Right lobe of liver (tissue), 6 donors: ENCODE data around the gene NME9. TPM values are rescaled to one million over a fixed set of nuclear protein-coding genes. Genes with fewer than 3 reads are reported as not detected.

Experiments
- ATAC-seq, 4 donors: fragments of 200-7000 bp; cut with Tn5 transposase; one replicate each; pipeline ENCODE4 v1.9.1; 2020; ENCODE audit warnings: mild to moderate bottlenecking in 4 of 4, moderate library complexity in 4 of 4
- DNase-seq, 3 donors: peaks; one replicate each; pipeline ENCODE4 v3.0.0-alpha.2; 2020
- H3K27ac ChIP-seq, 3 donors: fragments of 200-600 bp; one replicate each; pipeline ENCODE4 v1.8.0; 2022
- H3K27me3 ChIP-seq, 2 donors: fragments of 200-600 bp; one replicate each; pipeline ENCODE4 v1.8.0; 2022
- H3K36me3 ChIP-seq, 4 donors: fragments of 200-600 bp; sonication (generic) in 1 of 4; one replicate each; pipeline versions ENCODE4 v1.5.1 to v1.8.0; 2017 to 2022; ENCODE audit warnings: control low read depth in 1 of 4
- H3K4me1 ChIP-seq, 4 donors: fragments of 200-600 bp; sonication (generic) in 1 of 4; one replicate each; pipeline versions ENCODE4 v1.5.1 to v1.8.0; 2017 to 2022; ENCODE audit warnings: control low read depth in 1 of 4
- H3K4me3 ChIP-seq, 3 donors: fragments of 200-600 bp; one replicate each; pipeline ENCODE4 v1.8.0; 2022
- H3K9me3 ChIP-seq, 4 donors: fragments of 200-600 bp; sonication (generic) in 1 of 4; one replicate each; pipeline versions ENCODE4 v1.5.1 to v1.8.0; 2017 to 2022; ENCODE audit warnings: control low read depth in 1 of 4
- POLR2A ChIP-seq: fragments of 450-650 bp; IDR thresholded peaks from one replicate; pipeline ENCODE4 v1.6.1; 2017; ENCODE audit warnings: antibody characterized with exemption, mild to moderate bottlenecking
- WGBS: methylation state at CpG from one replicate; pipeline ENCODE4 v1.1.6; 2018; ENCODE audit warnings: low coverage, low lambda C conversion rate; ENCODE audit not compliant: insufficient coverage; ENCODE audit errors: missing lambda C conversion rate; 5-methylcytosine and 5-hydroxymethylcytosine counted together
- intact Hi-C, 2 donors: fragments of 100-400 bp; cut with DNase I; formaldehyde crosslinking; loops; one replicate each; pipeline versions ENCODE4 v1.11.2 to v1.14.1; 2022
- total RNA-seq, 6 experiments: library from RNA; depleted of rRNA in 2 of 6; stranded (reverse); fragments of >200 nt in 2 of 6; fragmentation: NEBNext Ultra II Directional in 3 of 6; extraction: Animal tissue kit (Norgen Biotek cat#: 25700) in 3 of 6; gene quantifications; one replicate each; pipeline versions ENCODE4 v1.1.0 to v1.2.4, GENCODE V29; 2016 to 2023
- TF ChIP-seq, protein P1 (sequence below), 4 donors: fragments of 200-600 bp in 3 of 4; fragments of 450-650 bp in 1 of 4; IDR thresholded peaks; one replicate each; pipeline versions ENCODE4 v1.5.1 to v1.8.0; 2016 to 2022; ENCODE audit warnings: antibody characterized with exemption in 4 of 4, mild to moderate bottlenecking in 2 of 4
- donor health status: DM: no; HTN: yes; CAD: no.
- donor health status: DM: no; HTN: no; CAD: no.
- donor health status: DM: no; HTN: no; CAD: no.
- donor health status: DM: no; HTN: yes; CAD: no.
- donor health status: DM: no; HTN: yes; CAD: no.

The NME9 gene
- total RNA-seq, 6 experiments from 2014 or later, result not detected

DNA sequence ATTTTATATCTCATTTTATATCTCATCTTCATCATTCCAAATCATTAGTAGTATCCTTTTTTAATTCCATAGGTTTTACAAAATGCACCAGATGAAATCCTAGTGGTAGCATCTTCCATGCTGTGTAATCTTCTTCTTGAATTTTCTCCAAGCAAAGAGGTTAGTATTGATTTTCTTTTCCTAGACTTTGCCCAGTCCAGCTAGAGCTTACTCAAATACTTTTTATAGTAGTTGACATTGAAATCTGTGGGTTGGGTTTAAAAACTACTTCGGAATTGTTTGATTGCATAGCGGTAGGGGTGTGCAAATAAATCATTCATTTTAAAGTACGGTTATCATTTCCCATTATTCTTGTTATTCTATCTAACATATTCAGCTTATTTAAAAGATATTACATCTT lies 62.6 kb downstream of the NME9 start:
- no peak for TF ChIP-seq POLR2A
- TF ChIP-seq, protein P1, sequence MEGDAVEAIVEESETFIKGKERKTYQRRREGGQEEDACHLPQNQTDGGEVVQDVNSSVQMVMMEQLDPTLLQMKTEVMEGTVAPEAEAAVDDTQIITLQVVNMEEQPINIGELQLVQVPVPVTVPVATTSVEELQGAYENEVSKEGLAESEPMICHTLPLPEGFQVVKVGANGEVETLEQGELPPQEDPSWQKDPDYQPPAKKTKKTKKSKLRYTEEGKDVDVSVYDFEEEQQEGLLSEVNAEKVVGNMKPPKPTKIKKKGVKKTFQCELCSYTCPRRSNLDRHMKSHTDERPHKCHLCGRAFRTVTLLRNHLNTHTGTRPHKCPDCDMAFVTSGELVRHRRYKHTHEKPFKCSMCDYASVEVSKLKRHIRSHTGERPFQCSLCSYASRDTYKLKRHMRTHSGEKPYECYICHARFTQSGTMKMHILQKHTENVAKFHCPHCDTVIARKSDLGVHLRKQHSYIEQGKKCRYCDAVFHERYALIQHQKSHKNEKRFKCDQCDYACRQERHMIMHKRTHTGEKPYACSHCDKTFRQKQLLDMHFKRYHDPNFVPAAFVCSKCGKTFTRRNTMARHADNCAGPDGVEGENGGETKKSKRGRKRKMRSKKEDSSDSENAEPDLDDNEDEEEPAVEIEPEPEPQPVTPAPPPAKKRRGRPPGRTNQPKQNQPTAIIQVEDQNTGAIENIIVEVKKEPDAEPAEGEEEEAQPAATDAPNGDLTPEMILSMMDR (IDR thresholded peaks at IDR 0.05), result no peak
- Histone ChIP-seq H3K27ac (no peak overlapping the region), H3K4me3 (no peak overlapping the region), H3K27me3 (no peaks in the 10 kb centered on the region), H3K36me3 (peaks cover 0 to 14% (median 5%) of the 10 kb centered on the region in 4 donors), H3K9me3 (no peaks in the 10 kb centered on the region), H3K4me1 (no peaks in the 10 kb centered on the region)
- ATAC-seq (peak in 3 of 4 donors; percentile 57 to 76 (median 57)), DNase-seq (no peak)
- 30% methylated on average over 3 of the region's 3 CpGs for WGBS
- intact Hi-C loops, result no loop called here

DNA sequence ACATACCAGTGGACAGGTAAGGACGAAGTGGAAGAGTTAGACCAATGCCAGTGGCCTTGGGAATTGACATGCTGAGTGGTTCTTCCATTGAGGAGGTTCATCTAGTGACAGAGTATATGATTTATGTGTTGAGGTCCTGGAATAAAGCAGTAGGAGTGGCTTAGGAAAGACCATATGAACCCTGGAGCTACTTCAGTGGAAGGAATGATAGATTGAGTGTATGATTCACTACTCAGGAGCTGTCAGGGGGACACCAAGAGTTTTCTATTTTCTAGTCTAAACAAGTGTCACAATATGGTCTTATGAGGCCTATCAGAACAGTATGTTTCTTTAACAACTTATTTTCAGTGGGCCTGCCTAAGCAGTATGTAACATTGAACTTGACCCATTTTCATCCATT lies 63.9 kb downstream of the NME9 start:
- intact Hi-C loops, result no loop called here
- no peaks in the 10 kb centered on the region for H3K27me3 ChIP-seq
- DNase-seq, result no peak
- no peak for TF ChIP-seq POLR2A
- TF ChIP-seq, protein P1 (IDR thresholded peaks at IDR 0.05), result no peak
- no peaks in the 10 kb centered on the region for H3K4me1 ChIP-seq
- H3K27ac ChIP-seq, result no peak overlapping the region
- peaks cover 0 to 7% (median 3%) of the 10 kb centered on the region in 4 donors for H3K36me3 ChIP-seq
- ATAC-seq, result no peak
- 100% methylated on average over 1 of the region's 1 CpG for WGBS
- no peak overlapping the region for H3K4me3 ChIP-seq
- H3K9me3 ChIP-seq, result no peaks in the 10 kb centered on the region

DNA sequence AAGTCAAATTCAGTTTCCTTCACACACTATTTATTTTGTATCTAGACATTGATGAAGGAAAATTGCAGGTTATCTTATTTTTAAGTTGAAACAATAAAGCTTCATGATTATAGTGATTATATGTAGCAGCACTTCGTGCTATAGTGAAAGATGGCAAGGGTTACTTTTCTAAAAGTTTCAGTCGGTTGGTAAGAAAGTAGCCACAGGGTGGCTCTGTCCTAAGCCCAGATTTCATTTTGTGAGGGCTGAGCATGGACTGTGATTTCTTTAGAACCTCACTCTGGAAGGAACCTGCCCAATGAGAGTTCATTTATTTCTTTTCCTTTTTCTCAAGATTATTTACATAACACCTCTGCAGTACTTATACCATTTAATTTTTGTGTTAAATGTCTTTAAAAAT lies 66.5 kb downstream of the NME9 start:
- no peaks in the 10 kb centered on the region for H3K4me1 ChIP-seq
- no peak overlapping the region for H3K4me3 ChIP-seq
- WGBS, result 76% methylated on average over 2 of the region's 2 CpGs
- TF ChIP-seq POLR2A, result no peak
- TF ChIP-seq, protein P1 (IDR thresholded peaks at IDR 0.05), result peak in 1 of 4 donors; percentile 7
- peaks cover 0 to 8% (median 3%) of the 10 kb centered on the region in 4 donors for H3K36me3 ChIP-seq
- no peaks in the 10 kb centered on the region for H3K9me3 ChIP-seq
- no peaks in the 10 kb centered on the region for H3K27me3 ChIP-seq
- intact Hi-C loops, result no loop called here
- DNase-seq, result no peak
- no peak for ATAC-seq
- no peak overlapping the region for H3K27ac ChIP-seq

DNA sequence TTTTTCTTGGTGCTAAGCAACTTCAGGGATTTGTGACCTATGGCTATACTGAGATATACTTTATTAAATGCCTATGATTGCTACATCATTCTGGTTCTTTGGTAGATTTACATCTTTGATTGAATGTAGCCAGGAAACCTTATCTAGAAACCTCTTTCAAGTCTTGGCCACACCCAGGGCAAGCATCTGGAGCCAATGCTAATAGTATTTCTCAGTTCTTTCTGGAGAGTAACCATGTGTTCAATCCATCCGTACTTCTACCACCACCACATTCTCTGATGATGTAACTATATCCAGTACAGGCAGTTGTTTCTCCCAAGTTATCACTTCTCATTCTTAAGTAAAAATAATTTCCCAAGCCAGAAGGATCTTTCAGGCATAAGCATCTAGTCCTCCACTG lies 69.0 kb downstream of the NME9 start:
- H3K27me3 ChIP-seq, result no peaks in the 10 kb centered on the region
- intact Hi-C loops, result no loop called here
- peaks cover 0 to 4% (median 3%) of the 10 kb centered on the region in 4 donors for H3K36me3 ChIP-seq
- H3K4me1 ChIP-seq, result no peaks in the 10 kb centered on the region
- 100% methylated on average over 1 of the region's 1 CpG for WGBS
- no peak overlapping the region for H3K4me3 ChIP-seq
- no peak for ATAC-seq
- H3K9me3 ChIP-seq, result no peaks in the 10 kb centered on the region
- no peak overlapping the region for H3K27ac ChIP-seq
- DNase-seq, result no peak
- TF ChIP-seq, protein P1 (IDR thresholded peaks at IDR 0.05), result no peak
- no peak for TF ChIP-seq POLR2A

DNA sequence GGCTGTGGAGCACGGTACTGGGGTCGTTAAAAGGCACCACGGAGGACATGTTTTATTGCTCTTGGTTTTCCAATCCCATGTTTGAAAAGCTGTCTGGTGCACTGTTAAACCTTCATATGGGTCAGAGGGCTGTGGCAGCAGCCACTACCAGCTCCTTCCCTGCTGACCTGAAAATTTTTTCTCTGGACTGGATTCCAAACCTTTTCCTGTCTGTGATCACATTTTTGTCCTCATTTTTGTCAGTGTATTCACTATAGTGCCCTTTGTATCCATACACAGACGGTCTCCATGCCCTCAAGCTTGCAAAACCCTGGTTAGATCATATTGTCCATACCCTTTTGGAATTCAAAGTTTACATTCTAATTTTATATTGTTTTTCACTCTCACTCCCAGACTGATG lies 70.5 kb downstream of the NME9 start:
- Histone ChIP-seq H3K27ac (no peak overlapping the region), H3K27me3 (no peaks in the 10 kb centered on the region), H3K4me1 (peaks cover 0 to 8% (median 0%) of the 10 kb centered on the region in 4 donors), H3K36me3 (peaks cover 0 to 4% (median 3%) of the 10 kb centered on the region in 4 donors), H3K4me3 (no peak overlapping the region), H3K9me3 (no peaks in the 10 kb centered on the region)
- intact Hi-C loops, result no loop called here
- DNase-seq (no peak), ATAC-seq (no peak)
- TF ChIP-seq POLR2A, result no peak
- TF ChIP-seq, protein P1 (IDR thresholded peaks at IDR 0.05), result no peak
- WGBS, result 71% methylated on average over 1 of the region's 4 CpGs
